ENCODE results near the gene TACR2. TPM values are rescaled to one million over a fixed set of nuclear protein-coding genes. Genes with fewer than 3 reads are reported as not detected.
"Not testable (repeated sequence)": the region's sequence is repeated elsewhere in the genome, so short reads cannot be mapped to it uniquely, and the experiment has no call there.

The TACR2 gene
- total RNA-seq, 1 donor from 2014 or later, result not detected

DNA sequence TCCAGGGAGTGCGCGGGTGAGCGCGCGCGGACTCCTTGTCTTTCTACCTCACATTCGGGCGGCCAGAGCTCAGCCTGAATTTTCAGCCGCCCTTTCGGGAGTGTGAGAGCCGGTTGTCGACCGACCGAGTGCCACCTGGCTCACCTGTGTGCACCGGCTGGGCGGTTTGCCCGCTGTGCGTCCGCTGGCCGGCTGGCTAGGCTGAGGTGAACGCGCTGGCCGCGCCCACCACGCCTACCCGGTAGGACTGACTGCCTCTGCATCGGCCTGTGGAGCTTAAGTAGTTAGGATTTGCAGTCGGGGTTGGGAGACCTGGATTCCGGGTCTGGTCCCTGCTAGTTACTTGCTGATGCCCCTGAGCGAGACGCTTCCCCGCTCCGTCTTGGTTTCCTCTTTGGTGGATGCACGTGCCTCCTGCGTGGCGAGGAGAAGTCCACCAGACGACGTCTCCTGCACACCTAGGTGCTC, 35.1 kb upstream of the TACR2 start:
- peak; percentile 35 for ATAC-seq
- DNase-seq, result peak; percentile 47
- intact Hi-C loops (cut with micrococcal nuclease), result no loop called here

GRCh38 chr10:69451209-69451783, 34.6 kb upstream of the TACR2 start, which contains the start of gene TSPAN15:
TSPAN15 (plus strand) TSS chr10:69451465; CDS start chr10:69451595, 130 bp downstream.
- ATAC-seq (peak; percentile 98), DNase-seq (peak; percentile 94)
- intact Hi-C loops (cut with micrococcal nuclease), result no loop called here

- intact Hi-C loops (cut with micrococcal nuclease); DNase-seq; ATAC-seq: not testable (repeated sequence)
These were observed 33.7 kb upstream of the TACR2 start for GRCh38 chr10:69450395-69450794.

- peak; percentile 66 for ATAC-seq
- intact Hi-C loops (cut with micrococcal nuclease), result no loop called here
- DNase-seq, result no peak
These were observed 33.1 kb upstream of the TACR2 start for GRCh38 chr10:69449841-69450240.

DNA sequence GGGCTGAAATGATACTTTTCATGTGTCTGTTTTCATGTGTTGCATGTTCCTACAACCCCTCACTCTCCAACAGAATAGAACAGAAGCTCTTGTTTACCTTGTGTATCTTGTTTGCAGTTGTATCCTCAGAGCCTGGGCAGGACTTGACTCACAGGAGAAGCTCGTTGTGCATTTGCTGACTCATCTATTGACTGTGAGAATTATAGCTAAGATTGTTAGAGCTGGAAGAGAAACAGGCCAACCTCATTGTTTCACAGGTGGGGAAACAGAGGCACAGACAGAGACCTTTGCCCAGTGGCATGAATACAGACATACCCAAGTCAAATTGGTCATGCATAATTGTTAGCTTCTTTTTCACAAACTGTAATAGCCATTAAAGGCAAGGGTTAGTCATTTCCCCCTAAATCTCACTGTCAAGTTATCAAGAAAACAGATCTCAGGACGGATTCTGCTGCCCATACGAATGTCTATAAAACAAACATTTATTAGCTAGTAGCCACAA, 30.0 kb upstream of the TACR2 start:
- DNase-seq (no peak), ATAC-seq (no peak)
- intact Hi-C loops (cut with micrococcal nuclease), result no loop called here

DNA sequence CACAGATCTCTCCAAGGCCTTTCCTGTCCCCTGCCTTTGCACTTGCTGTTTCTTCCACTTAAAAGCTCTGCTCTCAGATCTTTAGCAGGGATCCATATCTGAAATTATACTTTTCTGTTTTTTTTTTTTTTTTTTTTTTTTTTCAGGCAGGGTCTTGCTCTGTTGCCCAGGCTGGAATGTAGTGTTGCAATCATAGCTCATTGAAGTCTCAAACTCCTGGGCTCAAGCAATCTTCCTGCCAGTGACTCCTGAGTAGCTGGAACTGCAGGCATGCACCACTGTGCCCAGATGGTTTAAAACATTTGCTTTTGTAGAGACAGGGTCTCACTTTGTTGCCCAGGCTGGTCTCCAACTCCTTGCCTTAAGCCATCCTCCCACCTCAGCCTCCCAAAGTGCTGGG, 29.5 kb upstream of the TACR2 start:
- intact Hi-C loops (cut with micrococcal nuclease), result no loop called here
- ATAC-seq, result no peak
- DNase-seq, result no peak

DNA sequence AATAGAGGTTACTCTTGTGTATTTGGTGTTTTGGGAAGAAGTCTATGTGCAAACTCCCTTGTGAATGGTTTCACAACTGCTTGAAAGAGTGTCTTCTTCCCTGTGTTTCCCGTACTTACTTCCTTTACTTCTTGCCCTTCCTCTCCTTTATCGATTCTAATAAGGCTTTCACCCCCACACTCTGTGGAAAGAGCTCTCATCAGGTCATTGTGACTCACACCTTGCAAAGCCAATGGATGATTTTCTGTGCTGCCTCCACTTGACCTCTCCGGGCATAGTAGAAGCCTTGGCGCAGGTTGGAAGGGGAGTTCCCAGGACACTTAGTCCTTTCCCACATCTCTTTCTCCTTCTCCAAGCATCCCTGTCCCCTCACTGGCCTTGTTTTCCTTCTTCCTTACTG, 28.3 kb upstream of the TACR2 start:
- intact Hi-C loops (cut with micrococcal nuclease), result no loop called here
- ATAC-seq (no peak), DNase-seq (no peak)

DNA sequence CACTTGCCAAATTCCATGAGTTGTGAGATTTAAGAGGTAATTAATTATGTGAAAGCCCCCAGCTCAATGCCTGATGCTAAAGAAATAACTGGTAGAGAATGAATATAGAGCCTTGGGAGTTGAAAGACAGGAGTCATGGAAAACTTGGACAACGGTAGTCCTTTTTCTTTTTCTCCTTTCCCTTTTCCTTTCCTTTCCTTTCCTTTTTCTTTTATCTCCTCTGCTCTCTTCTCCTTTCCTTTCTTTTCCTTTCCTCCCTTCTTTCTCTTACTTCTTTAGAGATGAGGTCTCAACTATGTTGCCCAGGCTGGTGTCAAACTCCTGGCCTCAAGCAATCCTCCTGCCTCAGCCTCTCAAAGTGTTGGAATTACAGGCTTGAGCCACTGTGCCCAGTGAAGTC, 26.6 kb upstream of the TACR2 start:
- no peak for ATAC-seq
- no peak for DNase-seq
- intact Hi-C loops (cut with micrococcal nuclease), result no loop called here

GRCh38 chr10:69439813-69440506, 23.2 kb upstream of the TACR2 start:
- intact Hi-C loops (cut with micrococcal nuclease), result no loop called here
- ATAC-seq (peak; percentile 37), DNase-seq (no peak)

- ATAC-seq (peak; percentile 41), DNase-seq (no peak)
- intact Hi-C loops (cut with micrococcal nuclease), result no loop called here
These were observed 22.6 kb upstream of the TACR2 start for GRCh38 chr10:69439350-69439739.

DNA sequence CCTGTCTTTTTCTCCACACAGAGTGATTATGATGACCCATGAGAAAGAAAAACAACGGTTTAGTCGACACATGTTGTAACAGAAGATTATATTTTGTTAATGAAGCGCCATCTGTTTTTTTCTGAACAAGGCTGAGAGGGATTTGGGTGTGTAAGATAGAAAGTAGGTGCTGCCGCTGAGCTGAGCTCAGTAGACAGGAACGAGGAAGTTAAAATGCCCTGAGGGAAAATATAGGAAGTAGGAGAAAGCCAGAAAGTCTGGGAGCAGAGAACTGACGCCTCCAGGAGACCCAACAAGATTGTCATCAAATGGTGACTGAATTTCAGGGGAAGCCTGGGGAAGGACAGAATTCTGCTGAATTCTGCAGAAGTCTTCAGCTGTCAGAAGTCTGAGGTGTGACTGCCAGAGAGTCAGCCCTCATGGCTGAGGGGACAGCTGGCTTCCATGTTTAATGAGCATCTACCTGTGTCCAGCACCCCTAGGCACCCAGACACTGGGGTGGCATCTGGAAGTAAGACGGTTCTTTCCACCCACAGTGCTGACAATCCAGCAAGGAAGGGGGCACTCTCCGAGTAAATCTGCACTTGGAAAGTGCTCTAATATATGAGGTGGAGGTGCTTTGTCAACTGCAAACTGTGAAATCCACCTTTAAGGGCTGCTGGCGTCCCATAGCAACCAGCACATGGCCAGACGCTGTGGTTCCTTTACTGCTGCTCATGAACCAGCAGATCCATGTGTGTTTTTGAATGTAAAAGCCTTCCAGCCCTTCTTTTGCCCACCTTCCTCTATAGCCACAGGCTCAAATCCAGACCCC, 22.0 kb upstream of the TACR2 start:
- intact Hi-C loops (cut with micrococcal nuclease), result no loop called here
- DNase-seq, result no peak
- peak; percentile 73 for ATAC-seq

- DNase-seq (no peak), ATAC-seq (no peak)
- intact Hi-C loops (cut with micrococcal nuclease), result no loop called here
These were observed 20.9 kb upstream of the TACR2 start for GRCh38 chr10:69437321-69438259.

- no peak for ATAC-seq
- intact Hi-C loops (cut with micrococcal nuclease), result no loop called here
These were observed 19.3 kb upstream of the TACR2 start for GRCh38 chr10:69435966-69436520.

DNA sequence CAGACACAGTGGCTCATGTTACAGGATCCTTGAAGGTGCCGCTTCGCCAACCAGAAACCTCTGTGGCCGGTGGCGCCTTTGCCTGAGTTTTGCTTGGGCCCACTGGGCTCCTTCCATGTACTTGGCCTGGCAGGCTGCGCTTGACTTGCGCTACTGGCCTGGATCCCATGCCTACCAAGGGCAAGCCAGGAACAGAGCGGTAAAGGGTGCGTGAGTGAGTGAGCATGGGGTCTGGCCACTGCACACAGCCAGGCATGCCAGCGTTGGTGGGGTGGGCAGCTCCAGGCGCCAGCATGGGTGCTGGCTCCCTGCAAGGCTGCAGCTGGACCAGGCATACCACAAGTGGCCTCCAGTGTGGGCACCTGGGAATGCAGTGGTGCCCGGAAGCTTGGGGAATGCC, 18.2 kb upstream of the TACR2 start:
- DNase-seq, result no peak
- intact Hi-C loops (cut with micrococcal nuclease), result loop anchor here (5.0 kb wide), 1 partner anchor 72 kb away; no protein-coding TSS in a partner anchor
- no peak for ATAC-seq

More at GRCh38 chr10:69435966-69436520, 19.3 kb upstream of the TACR2 start:
- no peak for DNase-seq

DNA sequence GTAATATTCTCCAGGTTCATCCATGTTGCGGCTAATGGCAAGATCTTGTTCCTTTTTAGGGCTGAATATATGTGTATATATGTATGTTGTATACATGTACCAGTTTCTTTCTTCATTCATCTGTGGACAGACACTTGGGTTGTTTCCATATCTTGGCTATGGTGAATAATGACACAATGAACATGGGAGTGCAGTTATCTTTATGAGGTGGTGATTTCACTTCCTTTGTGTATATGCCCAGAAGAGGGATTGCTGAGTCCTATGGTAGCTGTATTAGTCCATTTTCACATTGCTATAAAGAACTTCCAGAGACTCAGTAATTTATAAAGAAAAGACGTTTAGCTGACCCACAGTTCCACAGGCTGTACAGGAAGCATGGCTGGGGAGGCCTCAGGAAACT, 17.5 kb upstream of the TACR2 start:
- ATAC-seq (no peak), DNase-seq (no peak)
- intact Hi-C loops (cut with micrococcal nuclease), result loop anchor here (5.0 kb wide), 1 partner anchor 73 kb away; no protein-coding TSS in a partner anchor

DNA sequence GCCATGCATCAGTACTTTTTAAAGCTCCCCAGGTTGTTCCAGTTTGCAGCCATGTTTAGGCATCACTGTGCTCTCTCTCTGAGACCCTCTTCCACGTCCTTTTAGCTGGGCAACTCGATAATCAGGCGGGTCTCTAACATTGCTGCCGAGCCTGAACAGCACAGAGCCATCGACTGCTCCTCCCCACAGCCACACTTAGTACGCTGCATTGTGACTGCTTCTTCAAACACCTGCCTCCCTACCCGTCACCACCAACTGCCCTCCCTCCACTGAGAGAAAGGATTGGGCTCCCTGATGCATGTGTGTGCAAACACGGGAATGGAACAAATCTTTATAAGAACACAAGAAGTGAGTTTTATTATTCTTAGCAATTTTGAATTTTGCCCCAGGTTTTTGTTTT, 11.4 kb upstream of the TACR2 start:
- ATAC-seq (no peak), DNase-seq (no peak)
- intact Hi-C loops (cut with micrococcal nuclease), result loop anchor here (5.0 kb wide), 1 partner anchor 209 kb away; no protein-coding TSS in a partner anchor

- ATAC-seq (no peak), DNase-seq (no peak)
- intact Hi-C loops (cut with micrococcal nuclease), result loop anchor here (5.0 kb wide), 1 partner anchor 211 kb away; no protein-coding TSS in a partner anchor
These were observed 9.6 kb upstream of the TACR2 start for GRCh38 chr10:69426376-69426727.

Data from left ventricle myocardium superior (tissue), 1 donor.